GM23338 (cell line): ENCODE measurements around the gene SART1. TPM values are rescaled to one million over a fixed set of nuclear protein-coding genes. Genes with fewer than 3 reads are reported as not detected.

Experiments used
- ATAC-seq: fragments of 200-7000 bp; cut with Tn5 transposase; 3 replicates; pipeline ENCODE4 v1.9.1; 2020
- DNase-seq: peaks from one replicate; pipeline ENCODE4 v3.0.0-alpha.2; 2015; ENCODE audit warnings: low spot score
- H2AFZ ChIP-seq: fragments of 200-600 bp; sonication (generic); 2 replicates; pipeline ENCODE4 v1.8.0; 2016; ENCODE audit warnings: antibody characterized with exemption, mild to moderate bottlenecking, moderate library complexity
- H3F3A ChIP-seq: fragments of 200-600 bp; sonication (generic); replicated peaks from 2 replicates; pipeline ENCODE4 v1.8.0; 2017; ENCODE audit warnings: antibody characterized with exemption, mixed run types, low read depth
- H3K27ac ChIP-seq: fragments of 200-600 bp; sonication (generic); 2 replicates; pipeline ENCODE4 v1.6.1; 2016; ENCODE audit warnings: low read depth
- H3K27me3 ChIP-seq: fragments of 200-600 bp; sonication (generic); 2 replicates; pipeline ENCODE4 v1.8.0; 2016; ENCODE audit warnings: mild to moderate bottlenecking, mixed run types, moderate library complexity; ENCODE audit not compliant: insufficient read depth
- H3K36me3 ChIP-seq: fragments of 200-600 bp; sonication (generic); 2 replicates; pipeline ENCODE4 v1.8.0; 2016; ENCODE audit warnings: mild to moderate bottlenecking; ENCODE audit not compliant: insufficient read depth
- H3K4me1 ChIP-seq: fragments of 200-600 bp; sonication (generic); 2 replicates; pipeline ENCODE4 v1.8.0; 2016; ENCODE audit warnings: mild to moderate bottlenecking, moderate library complexity; ENCODE audit not compliant: insufficient read depth
- H3K4me2 ChIP-seq: fragments of 200-600 bp; sonication (generic); 2 replicates; pipeline ENCODE4 v1.7.1; 2017; ENCODE audit warnings: mixed run types
- H3K4me3 ChIP-seq: fragments of 200-600 bp; sonication (generic); 2 replicates; pipeline ENCODE4 v1.6.1; 2016; ENCODE audit warnings: mixed run types
- H3K79me2 ChIP-seq: fragments of 200-600 bp; sonication (generic); replicated peaks from 2 replicates; pipeline ENCODE4 v1.8.0; 2017; ENCODE audit warnings: mild to moderate bottlenecking; ENCODE audit not compliant: insufficient read depth
- H3K9me2 ChIP-seq: fragments of 200-600 bp; sonication (generic); 2 replicates; pipeline ENCODE4 v1.8.0; 2017; ENCODE audit not compliant: insufficient read depth
- H4K20me1 ChIP-seq: fragments of 200-600 bp; sonication (generic); replicated peaks from 2 replicates; pipeline ENCODE4 v1.8.0; 2017; ENCODE audit warnings: mild to moderate bottlenecking; ENCODE audit not compliant: insufficient read depth
- H3K27ac Mint-ChIP-seq: 2 replicates; pipeline ENCODE4 v1.8.0; 2020; ENCODE audit warnings: inconsistent platforms, mild to moderate bottlenecking, moderate library complexity, mixed read lengths
- H3K27me3 Mint-ChIP-seq: 3 replicates; pipeline ENCODE4 v1.8.0; 2022; ENCODE audit warnings: low read depth, mild to moderate bottlenecking, moderate library complexity, mixed read lengths, inconsistent platforms; ENCODE audit not compliant: insufficient read depth, poor library complexity
- H3K36me3 Mint-ChIP-seq: 3 replicates; pipeline ENCODE4 v1.8.0; 2021; ENCODE audit warnings: low read depth, mild to moderate bottlenecking, inconsistent platforms, moderate library complexity, mixed read lengths
- H3K4me1 Mint-ChIP-seq: 3 replicates; pipeline ENCODE4 v1.8.0; 2020; ENCODE audit warnings: mild to moderate bottlenecking, inconsistent platforms, mixed read lengths
- H3K4me3 Mint-ChIP-seq: 3 replicates; pipeline ENCODE4 v1.8.0; 2021; ENCODE audit warnings: moderate library complexity, mild to moderate bottlenecking, inconsistent platforms, mixed read lengths
- H3K9me3 Mint-ChIP-seq: 3 replicates; pipeline ENCODE4 v1.8.0; 2020; ENCODE audit warnings: moderate library complexity, mild to moderate bottlenecking, inconsistent platforms, mixed read lengths
- CREB1 ChIP-seq: fragments of 250-450 bp; sonication (Bioruptor Pico); IDR thresholded peaks from 2 replicates; pipeline ENCODE4 v1.5.0; 2020; ENCODE audit warnings: low read depth, mild to moderate bottlenecking, moderate library complexity
- ETS1 ChIP-seq: IDR thresholded peaks from 2 replicates; pipeline ENCODE4 v1.6.1; 2016; ENCODE audit warnings: antibody characterized with exemption
- EZH2 ChIP-seq: fragments of 200-600 bp; sonication (generic); IDR thresholded peaks from one replicate; pipeline ENCODE4 v1.8.0; 2017; ENCODE audit warnings: antibody characterized with exemption, mild to moderate bottlenecking, low read depth; ENCODE audit not compliant: unreplicated experiment
- EZH2phosphoT487 ChIP-seq: fragments of 200-600 bp; sonication (generic); IDR thresholded peaks from one replicate; pipeline ENCODE4 v1.8.1; 2018; ENCODE audit warnings: antibody characterized with exemption; ENCODE audit not compliant: unreplicated experiment
- JUNB ChIP-seq: IDR thresholded peaks from one replicate; pipeline ENCODE4 v1.6.1; 2016; ENCODE audit warnings: antibody characterized with exemption; ENCODE audit not compliant: unreplicated experiment
- NANOG ChIP-seq: IDR thresholded peaks from 2 replicates; pipeline ENCODE4 v1.6.1; 2016; ENCODE audit warnings: antibody characterized with exemption, borderline replicate concordance
- POLR2AphosphoS5 ChIP-seq: IDR thresholded peaks from 2 replicates; pipeline ENCODE4 v1.6.1; 2016; ENCODE audit warnings: antibody characterized with exemption, low read depth
- STAT1 ChIP-seq: IDR thresholded peaks from one replicate; pipeline ENCODE4 v1.6.1; 2016; ENCODE audit warnings: antibody characterized with exemption; ENCODE audit not compliant: unreplicated experiment
- ZNF114 ChIP-seq: fragments of 250-450 bp; sonication (Bioruptor Pico); IDR thresholded peaks from 2 replicates; pipeline ENCODE4 v1.5.0; 2020; ENCODE audit warnings: mild to moderate bottlenecking, moderate library complexity
- ZNF331 ChIP-seq: fragments of 250-450 bp; sonication (Bioruptor Pico); IDR thresholded peaks from 2 replicates; pipeline ENCODE4 v1.5.0; 2020; ENCODE audit warnings: low read depth, mild to moderate bottlenecking, moderate library complexity
- ZNF462 ChIP-seq: fragments of 250-450 bp; sonication (Bioruptor Pico); IDR thresholded peaks from 2 replicates; pipeline ENCODE4 v1.5.0; 2020; ENCODE audit warnings: mild to moderate bottlenecking, moderate library complexity
- polyA plus RNA-seq: library from polyadenylated mRNA; unstranded; fragments of >200 nt; fragmentation: Nextera tagmentation; extraction: Ambion mirVana; gene quantifications from 2 replicates; pipeline ENCODE4 v1.2.1, GENCODE V29; 2016
- total RNA-seq: library from RNA; depleted of rRNA; stranded (reverse); fragments of >200 nt; shearing (Covaris generic); gene quantifications from 2 replicates; pipeline ENCODE4 v1.2.3, GENCODE V29; 2014
- TF ChIP-seq, protein P1 (sequence below), 2 experiments: fragments of 200-600 bp in 1 of 2; sonication (generic) in 1 of 2; conservative IDR thresholded peaks; 2 replicates each; pipeline versions ENCODE4 v1.5.1 to v1.6.1; 2016 to 2017; ENCODE audit warnings: antibody characterized with exemption in 2 of 2, low read depth in 2 of 2, mild to moderate bottlenecking in 2 of 2, moderate library complexity in 1 of 2
- TF ChIP-seq, protein P2 (sequence below): IDR thresholded peaks from one replicate; pipeline ENCODE4 v1.6.1; 2018; ENCODE audit warnings: antibody characterized with exemption; ENCODE audit not compliant: unreplicated experiment

SART1 gene
- total and polyA plus RNA-seq, 2 experiments from 2014 or later = 43.9 to 91.0 TPM

- Mint-ChIP-seq H3K9me3 (no peaks in the 10 kb centered on the region), H3K36me3 (peaks cover 2% of the 10 kb centered on the region; the same call in 1 of the 3 replicates)
- DNase-seq = no peak
Observed at GRCh38 chr11:65946655-65947054, 14.9 kb upstream of the SART1 start.

More at GRCh38 chr11:65946655-65947054, 14.9 kb upstream of the SART1 start:
- Histone ChIP-seq H3K79me2 (no peaks in the 10 kb centered on the region), H3K9me2 (no peaks in the 10 kb centered on the region), H3F3A (peaks cover 9% of the 10 kb centered on the region; the same call in 1 of the 2 replicates), H4K20me1 (no peaks in the 10 kb centered on the region), H3K27ac (peak overlapping the region; percentile 78), H3K4me1 (peaks cover 20% of the 10 kb centered on the region), H3K4me2 (peak overlapping the region; percentile 76), H3K36me3 (no peaks in the 10 kb centered on the region), H3K27me3 (no peaks in the 10 kb centered on the region), H2AFZ (no peak overlapping the region), H3K4me3 (peak overlapping the region; percentile 47; the same call in 1 of the 2 replicates)
- no peak overlapping the region for H3K4me3 Mint-ChIP-seq
- H3K27ac Mint-ChIP-seq = no peak overlapping the region
- ATAC-seq = peak; percentile 5
- peaks cover 9% of the 10 kb centered on the region for H3K27me3 Mint-ChIP-seq
- TF ChIP-seq NANOG (no peak), EZH2 (no peak), JUNB (no peak), ZNF114 (no peak), POLR2AphosphoS5 (no peak), CREB1 (CRISPR knock-in tag) (no peak), ETS1 (no peak), STAT1 (no peak), EZH2phosphoT487 (no peak), ZNF331 (CRISPR knock-in tag) (no peak), ZNF462 (CRISPR knock-in tag) (no peak)
- TF ChIP-seq, protein P1, sequence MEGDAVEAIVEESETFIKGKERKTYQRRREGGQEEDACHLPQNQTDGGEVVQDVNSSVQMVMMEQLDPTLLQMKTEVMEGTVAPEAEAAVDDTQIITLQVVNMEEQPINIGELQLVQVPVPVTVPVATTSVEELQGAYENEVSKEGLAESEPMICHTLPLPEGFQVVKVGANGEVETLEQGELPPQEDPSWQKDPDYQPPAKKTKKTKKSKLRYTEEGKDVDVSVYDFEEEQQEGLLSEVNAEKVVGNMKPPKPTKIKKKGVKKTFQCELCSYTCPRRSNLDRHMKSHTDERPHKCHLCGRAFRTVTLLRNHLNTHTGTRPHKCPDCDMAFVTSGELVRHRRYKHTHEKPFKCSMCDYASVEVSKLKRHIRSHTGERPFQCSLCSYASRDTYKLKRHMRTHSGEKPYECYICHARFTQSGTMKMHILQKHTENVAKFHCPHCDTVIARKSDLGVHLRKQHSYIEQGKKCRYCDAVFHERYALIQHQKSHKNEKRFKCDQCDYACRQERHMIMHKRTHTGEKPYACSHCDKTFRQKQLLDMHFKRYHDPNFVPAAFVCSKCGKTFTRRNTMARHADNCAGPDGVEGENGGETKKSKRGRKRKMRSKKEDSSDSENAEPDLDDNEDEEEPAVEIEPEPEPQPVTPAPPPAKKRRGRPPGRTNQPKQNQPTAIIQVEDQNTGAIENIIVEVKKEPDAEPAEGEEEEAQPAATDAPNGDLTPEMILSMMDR (conservative IDR thresholded peaks at IDR 0.05; ENCODE audit: low read depth in 2 of 2) = no peak
- TF ChIP-seq, protein P2, sequence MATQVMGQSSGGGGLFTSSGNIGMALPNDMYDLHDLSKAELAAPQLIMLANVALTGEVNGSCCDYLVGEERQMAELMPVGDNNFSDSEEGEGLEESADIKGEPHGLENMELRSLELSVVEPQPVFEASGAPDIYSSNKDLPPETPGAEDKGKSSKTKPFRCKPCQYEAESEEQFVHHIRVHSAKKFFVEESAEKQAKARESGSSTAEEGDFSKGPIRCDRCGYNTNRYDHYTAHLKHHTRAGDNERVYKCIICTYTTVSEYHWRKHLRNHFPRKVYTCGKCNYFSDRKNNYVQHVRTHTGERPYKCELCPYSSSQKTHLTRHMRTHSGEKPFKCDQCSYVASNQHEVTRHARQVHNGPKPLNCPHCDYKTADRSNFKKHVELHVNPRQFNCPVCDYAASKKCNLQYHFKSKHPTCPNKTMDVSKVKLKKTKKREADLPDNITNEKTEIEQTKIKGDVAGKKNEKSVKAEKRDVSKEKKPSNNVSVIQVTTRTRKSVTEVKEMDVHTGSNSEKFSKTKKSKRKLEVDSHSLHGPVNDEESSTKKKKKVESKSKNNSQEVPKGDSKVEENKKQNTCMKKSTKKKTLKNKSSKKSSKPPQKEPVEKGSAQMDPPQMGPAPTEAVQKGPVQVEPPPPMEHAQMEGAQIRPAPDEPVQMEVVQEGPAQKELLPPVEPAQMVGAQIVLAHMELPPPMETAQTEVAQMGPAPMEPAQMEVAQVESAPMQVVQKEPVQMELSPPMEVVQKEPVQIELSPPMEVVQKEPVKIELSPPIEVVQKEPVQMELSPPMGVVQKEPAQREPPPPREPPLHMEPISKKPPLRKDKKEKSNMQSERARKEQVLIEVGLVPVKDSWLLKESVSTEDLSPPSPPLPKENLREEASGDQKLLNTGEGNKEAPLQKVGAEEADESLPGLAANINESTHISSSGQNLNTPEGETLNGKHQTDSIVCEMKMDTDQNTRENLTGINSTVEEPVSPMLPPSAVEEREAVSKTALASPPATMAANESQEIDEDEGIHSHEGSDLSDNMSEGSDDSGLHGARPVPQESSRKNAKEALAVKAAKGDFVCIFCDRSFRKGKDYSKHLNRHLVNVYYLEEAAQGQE = no peak
- H3K4me1 Mint-ChIP-seq = peaks cover 28% of the 10 kb centered on the region
